Panc1 (cell line): ENCODE data around the gene TMEM61. TPM values are rescaled to one million over a fixed set of nuclear protein-coding genes. Genes with fewer than 3 reads are reported as not detected.

ENCODE experiments used
- ATAC-seq: fragments of 200-7000 bp; cut with Tn5 transposase; 2 replicates; pipeline ENCODE4 v1.9.1; 2020; ENCODE audit warnings: mild to moderate bottlenecking, moderate library complexity
- BruUV-seq: library from RNA; stranded (reverse); fragments of 400-500 nt; replicated peaks from 2 replicates; lab custom pipeline; 2021; lab: Mats Ljungman, UMichigan
- CTCF ChIA-PET: fragments of 300-600 bp; sonication (Branson Sonifier 250); formaldehyde crosslinking; loops from one replicate; lab custom pipeline; 2022; ENCODE audit warnings: antibody characterized with exemption; lab: Charles Lee
- POLR2A ChIA-PET: fragments of 300-600 bp; sonication (Branson Sonifier 250); formaldehyde crosslinking; loops from one replicate; lab custom pipeline; 2022; ENCODE audit warnings: antibody characterized with exemption; lab: Charles Lee
- DNase-seq: peaks from one replicate; pipeline ENCODE4 v3.0.0-alpha.2; 2010; ENCODE audit warnings: low read depth, low spot score
- H3K27ac ChIP-seq: 2 replicates; pipeline ENCODE4 v1.5.1; 2011; ENCODE audit warnings: mild to moderate bottlenecking, low read length, inconsistent platforms
- H3K27me3 ChIP-seq: fragments of 200-500 bp; sonication (Bioruptor generic); 2 replicates; pipeline ENCODE4 v1.6.0; 2014; ENCODE audit warnings: low read length, inconsistent platforms; ENCODE audit not compliant: control insufficient read depth, insufficient read depth
- H3K36me3 ChIP-seq: fragments of 200-500 bp; sonication (Bioruptor generic); 2 replicates; pipeline ENCODE4 v1.5.1; 2014; ENCODE audit warnings: inconsistent platforms, mild to moderate bottlenecking, low read length, moderate library complexity; ENCODE audit not compliant: control insufficient read depth, insufficient read depth
- H3K4me1 ChIP-seq: 2 replicates; pipeline ENCODE4 v1.5.1; 2011; ENCODE audit warnings: inconsistent platforms, mild to moderate bottlenecking, low read length, moderate library complexity; ENCODE audit not compliant: control insufficient read depth, insufficient read depth
- H3K4me3 ChIP-seq, 2 experiments: 2 replicates each; pipeline ENCODE4 v1.5.1; 2011 to 2012; ENCODE audit warnings: low read depth in 2 of 2, low read length in 2 of 2, mild to moderate bottlenecking in 2 of 2, inconsistent platforms in 1 of 2, moderate library complexity in 1 of 2
- H3K9me3 ChIP-seq: fragments of 200-500 bp; sonication (Bioruptor generic); 2 replicates; pipeline ENCODE4 v1.5.1; 2014; ENCODE audit warnings: low read depth, mild to moderate bottlenecking, inconsistent platforms, low read length, moderate library complexity; ENCODE audit not compliant: control insufficient read depth, insufficient read depth
- POLR2AphosphoS5 ChIP-seq: IDR thresholded peaks from 2 replicates; pipeline ENCODE4 v1.6.1; 2012; ENCODE audit warnings: mild to moderate bottlenecking, low read depth, low read length, moderate library complexity
- REST ChIP-seq, 2 experiments: IDR thresholded peaks; 2 replicates each; pipeline ENCODE4 v1.6.1; 2011 to 2012; ENCODE audit warnings: low read depth in 2 of 2, control low read depth in 1 of 2, low read length in 1 of 2, mild to moderate bottlenecking in 1 of 2, moderate library complexity in 1 of 2; ENCODE audit not compliant: insufficient read depth in 1 of 2
- SIN3A ChIP-seq: IDR thresholded peaks from 2 replicates; pipeline ENCODE4 v1.6.1; 2012; ENCODE audit warnings: low read depth, mild to moderate bottlenecking, low read length, moderate library complexity, borderline replicate concordance; ENCODE audit not compliant: insufficient read depth
- TCF7L2 ChIP-seq: IDR thresholded peaks from 2 replicates; pipeline ENCODE4 v1.6.1; 2011; ENCODE audit warnings: mild to moderate bottlenecking, low read depth, low read length, inconsistent platforms
- in situ Hi-C: cut with HindIII; loops from 2 replicates; pipeline ENCODE4 v1.10.0; 2016; ENCODE audit warnings: low sequenced_read_pairs, low pct_unique_long_range_greater_than_20kb
- intact Hi-C: fragments of 100-400 bp; cut with micrococcal nuclease; formaldehyde crosslinking; loops from one replicate; pipeline ENCODE4 v1.10.0; 2022; ENCODE audit not compliant: unreplicated experiment
- total RNA-seq: library from RNA; stranded (reverse); gene quantifications from one replicate; pipeline ENCODE4 v1.2.1, GENCODE V29; 2021; ENCODE audit not compliant: unreplicated experiment
- TF ChIP-seq, protein P1 (sequence below): fragments of 450-650 bp; IDR thresholded peaks from 2 replicates; pipeline ENCODE4 v1.5.1; 2017; ENCODE audit warnings: mild to moderate bottlenecking

Gene TMEM61
- total RNA-seq, 1 experiment from 2014 or later: not detected

DNA sequence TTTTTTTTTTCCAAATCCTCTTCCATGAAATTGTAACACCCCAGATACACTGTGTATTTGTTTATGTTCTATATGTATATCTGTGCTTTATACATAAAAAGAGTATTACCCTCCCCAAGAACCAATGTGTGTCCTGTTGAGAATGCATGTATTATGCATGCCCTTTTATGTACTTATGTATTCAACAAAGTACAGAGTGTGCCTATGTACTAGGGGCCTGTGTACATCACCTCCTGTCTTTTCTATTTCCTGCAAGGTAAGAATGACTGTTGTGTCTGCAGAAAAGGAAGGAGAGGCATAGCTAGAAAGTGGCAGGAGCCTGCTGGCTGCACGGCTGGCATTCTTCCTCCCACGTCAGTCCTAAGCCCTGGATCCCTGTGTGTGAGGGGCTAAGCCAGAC is 7.0 kb downstream of the TMEM61 start:
- POLR2A ChIA-PET: no interaction called here
- in situ Hi-C loops (no loop called here), intact Hi-C loops (no loop called here)
- Histone ChIP-seq H3K4me1 (no peaks in the 10 kb centered on the region), H3K36me3 (no peaks in the 10 kb centered on the region), H3K27ac (no peak overlapping the region), H3K9me3 (no peaks in the 10 kb centered on the region), H3K27me3 (0 out of 2 replicates have a peak, but pooled peaks cover 2% of the 10 kb centered on the region), H3K4me3 (no peak overlapping the region)
- no peak for ATAC-seq
- BruUV-seq: no TSS peak
- no peak for DNase-seq
- CTCF ChIA-PET: no interaction called here
- TF ChIP-seq, protein P1, sequence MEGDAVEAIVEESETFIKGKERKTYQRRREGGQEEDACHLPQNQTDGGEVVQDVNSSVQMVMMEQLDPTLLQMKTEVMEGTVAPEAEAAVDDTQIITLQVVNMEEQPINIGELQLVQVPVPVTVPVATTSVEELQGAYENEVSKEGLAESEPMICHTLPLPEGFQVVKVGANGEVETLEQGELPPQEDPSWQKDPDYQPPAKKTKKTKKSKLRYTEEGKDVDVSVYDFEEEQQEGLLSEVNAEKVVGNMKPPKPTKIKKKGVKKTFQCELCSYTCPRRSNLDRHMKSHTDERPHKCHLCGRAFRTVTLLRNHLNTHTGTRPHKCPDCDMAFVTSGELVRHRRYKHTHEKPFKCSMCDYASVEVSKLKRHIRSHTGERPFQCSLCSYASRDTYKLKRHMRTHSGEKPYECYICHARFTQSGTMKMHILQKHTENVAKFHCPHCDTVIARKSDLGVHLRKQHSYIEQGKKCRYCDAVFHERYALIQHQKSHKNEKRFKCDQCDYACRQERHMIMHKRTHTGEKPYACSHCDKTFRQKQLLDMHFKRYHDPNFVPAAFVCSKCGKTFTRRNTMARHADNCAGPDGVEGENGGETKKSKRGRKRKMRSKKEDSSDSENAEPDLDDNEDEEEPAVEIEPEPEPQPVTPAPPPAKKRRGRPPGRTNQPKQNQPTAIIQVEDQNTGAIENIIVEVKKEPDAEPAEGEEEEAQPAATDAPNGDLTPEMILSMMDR: no peak
- no peak for TF ChIP-seq POLR2AphosphoS5
- no peak for TF ChIP-seq SIN3A
- TF ChIP-seq REST (IDR thresholded peaks at IDR 0.05; ENCODE audit: insufficient read depth in 1 of 2, low read depth in 2 of 2, low read length in 1 of 2): no peak
- no peak for TF ChIP-seq TCF7L2

DNA sequence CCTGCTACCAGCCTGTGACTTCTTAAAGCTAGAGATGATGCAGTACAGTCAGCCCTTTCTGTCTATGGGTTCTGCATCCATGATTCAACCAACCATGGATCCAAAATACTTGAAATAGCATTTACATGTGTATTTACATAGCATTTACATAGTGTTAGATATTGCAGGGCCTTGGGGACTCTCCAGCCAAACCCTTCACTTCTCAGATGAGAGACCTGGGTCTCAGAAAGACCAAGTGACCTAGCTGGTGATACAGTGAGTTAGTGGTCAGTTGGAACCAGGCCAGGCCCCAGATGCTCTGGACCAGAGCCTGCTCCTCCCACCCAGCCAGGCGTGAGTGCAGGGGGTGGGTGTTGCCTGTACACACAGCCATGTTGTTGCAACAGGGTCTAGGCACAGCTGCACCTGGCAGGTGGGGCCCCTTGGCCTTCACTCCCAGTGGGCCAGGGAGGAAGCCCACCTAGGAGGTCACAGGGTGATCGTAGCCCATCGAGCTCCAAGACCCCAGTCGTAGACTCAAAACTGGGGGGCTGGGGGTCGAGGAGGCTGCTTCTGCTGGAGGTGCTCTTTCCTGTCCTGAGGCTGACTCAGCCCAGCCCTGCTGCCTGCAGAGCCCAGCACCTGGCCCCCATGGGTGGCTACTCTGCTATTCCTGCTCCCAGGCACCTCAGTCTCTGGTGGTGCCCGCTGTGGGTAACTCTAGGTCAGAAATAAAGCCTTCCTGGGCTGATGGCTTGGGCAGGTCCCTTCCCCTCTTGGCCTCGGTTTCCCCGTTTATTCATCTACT is 7.7 kb downstream of the TMEM61 start:
- 0 out of 2 replicates have a peak, but pooled peaks cover 2% of the 10 kb centered on the region for H3K27me3 ChIP-seq
- ATAC-seq: no peak
- no peaks in the 10 kb centered on the region for H3K4me1 ChIP-seq
- no peak overlapping the region for H3K4me3 ChIP-seq
- intact Hi-C loops (no loop called here), in situ Hi-C loops (no loop called here)
- H3K9me3 ChIP-seq: no peaks in the 10 kb centered on the region
- TF ChIP-seq, protein P1: no peak
- TF ChIP-seq POLR2AphosphoS5 (no peak), TCF7L2 (no peak), REST (IDR thresholded peaks at IDR 0.05; ENCODE audit: insufficient read depth in 1 of 2, low read depth in 2 of 2, low read length in 1 of 2) (no peak), SIN3A (no peak)
- POLR2A ChIA-PET: no interaction called here
- CTCF ChIA-PET: no interaction called here
- no TSS peak for BruUV-seq
- no peak overlapping the region for H3K27ac ChIP-seq
- H3K36me3 ChIP-seq: no peaks in the 10 kb centered on the region
- DNase-seq: no peak
